Sigmoid colon (tissue), 7 donors: ENCODE results near the gene CEP20. TPM values are rescaled to one million over a fixed set of nuclear protein-coding genes. Genes with fewer than 3 reads are reported as not detected.
A peak's percentile ranks its signal among the peaks of the same experiment; 100 is the strongest.

Experiments used
- DNase-seq: peaks from one replicate; pipeline ENCODE4 v3.0.0-alpha.2; 2019
- H3K27ac ChIP-seq, 4 donors: fragments of 200-600 bp; sonication (generic); one replicate each; pipeline ENCODE4 v1.5.1; 2016 to 2019; ENCODE audit warnings: mild to moderate bottlenecking in 1 of 4
- H3K27me3 ChIP-seq, 3 donors: fragments of 200-600 bp; sonication (generic); one replicate each; pipeline ENCODE4 v1.5.1; 2019; ENCODE audit warnings: mild to moderate bottlenecking in 1 of 3
- H3K36me3 ChIP-seq, 4 donors: fragments of 200-600 bp; sonication (generic); one replicate each; pipeline ENCODE4 v1.5.1; 2016 to 2019
- H3K4me1 ChIP-seq, 4 donors: fragments of 200-600 bp; sonication (generic); one replicate each; pipeline ENCODE4 v1.5.1; 2017 to 2019
- H3K4me3 ChIP-seq, 4 donors: fragments of 200-600 bp; sonication (generic); one replicate each; pipeline ENCODE4 v1.5.1; 2017 to 2019; ENCODE audit warnings: mild to moderate bottlenecking in 2 of 4, moderate library complexity in 1 of 4
- H3K9me3 ChIP-seq, 4 donors: fragments of 200-600 bp in 3 of 4; sonication (generic) in 3 of 4; one replicate each; pipeline versions ENCODE4 v1.5.1 to v1.6.1; 2013 to 2019
- EP300 ChIP-seq, 4 donors: sonication (generic); formaldehyde crosslinking; IDR thresholded peaks; one replicate each; pipeline ENCODE4 v1.6.1; 2017; ENCODE audit warnings: antibody characterized with exemption in 4 of 4
- POLR2A ChIP-seq, 2 donors: fragments of 450-650 bp; IDR thresholded peaks; one replicate each; pipeline ENCODE4 v1.6.1; 2016; ENCODE audit warnings: antibody characterized with exemption in 2 of 2, mild to moderate bottlenecking in 2 of 2, moderate library complexity in 2 of 2
- POLR2AphosphoS5 ChIP-seq, 4 donors: sonication (generic); formaldehyde crosslinking; IDR thresholded peaks; one replicate each; pipeline ENCODE4 v1.6.1; 2017; ENCODE audit warnings: antibody characterized with exemption in 4 of 4
- WGBS, 2 donors: extraction: QIAGEN DNeasy Blood & Tissue Kit; methylation state at CpG; one replicate each; pipeline ENCODE4 v1.1.7; 2013; 5-methylcytosine and 5-hydroxymethylcytosine counted together
- intact Hi-C: fragments of 100-400 bp; cut with DNase I; formaldehyde crosslinking; loops from one replicate; pipeline ENCODE4 v1.15.1; 2023
- polyA plus RNA-seq, 3 donors: library from polyadenylated mRNA; stranded (reverse); fragments of 200-250 nt; gene quantifications; one replicate each; pipeline ENCODE4 v1.2.3, GENCODE V29; 2013
- total RNA-seq, 4 donors: library from RNA; depleted of rRNA; stranded (reverse); fragments of >200 nt; gene quantifications; one replicate each; pipeline ENCODE4 v1.1.0, GENCODE V29; 2016
- TF ChIP-seq, protein P1 (sequence below), 4 experiments: fragments of 450-650 bp in 3 of 4; fragments of 200-600 bp in 1 of 4; IDR thresholded peaks; one replicate each; pipeline ENCODE4 v1.5.1; 2016 to 2019; ENCODE audit warnings: antibody characterized with exemption in 4 of 4, mild to moderate bottlenecking in 3 of 4, moderate library complexity in 2 of 4
- donor health status: healthy with polysubstance abuse.
- donor health status: Bipolar disorder and iron deficiency.
- donor health status: healthy.

The CEP20 gene
- total and polyA plus RNA-seq, 7 donors: 23.9 to 44.2 (median 31.6) TPM

GRCh38 chr16:15856182-15856581 lies 32.2 kb downstream of the CEP20 start:
- intact Hi-C loops: loop anchor here (5.0 kb wide), 2 partner anchors 206 to 271 kb away; no protein-coding TSS in a partner anchor
- H3K36me3 ChIP-seq: peaks cover 14 to 32% (median 15%) of the 10 kb centered on the region in 4 donors
- peak overlapping the region; percentile 95 to 98 (median 96) for H3K27ac ChIP-seq
- H3K4me3 ChIP-seq: peak overlapping the region; percentile 51 to 70 (median 68)
- TF ChIP-seq POLR2AphosphoS5 (IDR thresholded peaks at IDR 0.05) (no peak), EP300 (IDR thresholded peaks at IDR 0.05) (no peak), POLR2A (IDR thresholded peaks at IDR 0.05) (no peak)
- TF ChIP-seq, protein P1, sequence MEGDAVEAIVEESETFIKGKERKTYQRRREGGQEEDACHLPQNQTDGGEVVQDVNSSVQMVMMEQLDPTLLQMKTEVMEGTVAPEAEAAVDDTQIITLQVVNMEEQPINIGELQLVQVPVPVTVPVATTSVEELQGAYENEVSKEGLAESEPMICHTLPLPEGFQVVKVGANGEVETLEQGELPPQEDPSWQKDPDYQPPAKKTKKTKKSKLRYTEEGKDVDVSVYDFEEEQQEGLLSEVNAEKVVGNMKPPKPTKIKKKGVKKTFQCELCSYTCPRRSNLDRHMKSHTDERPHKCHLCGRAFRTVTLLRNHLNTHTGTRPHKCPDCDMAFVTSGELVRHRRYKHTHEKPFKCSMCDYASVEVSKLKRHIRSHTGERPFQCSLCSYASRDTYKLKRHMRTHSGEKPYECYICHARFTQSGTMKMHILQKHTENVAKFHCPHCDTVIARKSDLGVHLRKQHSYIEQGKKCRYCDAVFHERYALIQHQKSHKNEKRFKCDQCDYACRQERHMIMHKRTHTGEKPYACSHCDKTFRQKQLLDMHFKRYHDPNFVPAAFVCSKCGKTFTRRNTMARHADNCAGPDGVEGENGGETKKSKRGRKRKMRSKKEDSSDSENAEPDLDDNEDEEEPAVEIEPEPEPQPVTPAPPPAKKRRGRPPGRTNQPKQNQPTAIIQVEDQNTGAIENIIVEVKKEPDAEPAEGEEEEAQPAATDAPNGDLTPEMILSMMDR (IDR thresholded peaks at IDR 0.05): no peak
- peaks cover 0 to 43% (median 22%) of the 10 kb centered on the region in 4 donors for H3K4me1 ChIP-seq
- peaks cover 0 to 4% (median 4%) of the 10 kb centered on the region in 3 donors for H3K27me3 ChIP-seq
- DNase-seq: no peak
- 42 to 46% methylated on average over 2 of the region's 2 CpGs for WGBS, 2 donors
- no peaks in the 10 kb centered on the region for H3K9me3 ChIP-seq

GRCh38 chr16:15855704-15856003 lies 32.7 kb downstream of the CEP20 start:
- peak overlapping the region; percentile 95 to 98 (median 96) for H3K27ac ChIP-seq
- no peak for DNase-seq
- peaks cover 14 to 37% (median 17%) of the 10 kb centered on the region in 4 donors for H3K36me3 ChIP-seq
- WGBS, 2 donors: 55 to 63% methylated on average over 5 of the region's 5 CpGs
- intact Hi-C loops: loop anchor here (5.0 kb wide), 2 partner anchors 207 to 272 kb away; no protein-coding TSS in a partner anchor
- peaks cover 0 to 4% (median 4%) of the 10 kb centered on the region in 3 donors for H3K27me3 ChIP-seq
- peak in 3 of 4 donors; percentile 10 to 24 (median 17) for TF ChIP-seq POLR2AphosphoS5 (IDR thresholded peaks at IDR 0.05)
- no peak for TF ChIP-seq EP300 (IDR thresholded peaks at IDR 0.05)
- TF ChIP-seq POLR2A (IDR thresholded peaks at IDR 0.05): no peak
- TF ChIP-seq, protein P1 (IDR thresholded peaks at IDR 0.05): no peak
- H3K9me3 ChIP-seq: no peaks in the 10 kb centered on the region
- H3K4me3 ChIP-seq: peak overlapping the region; percentile 51 to 70 (median 68)
- H3K4me1 ChIP-seq: peaks cover 0 to 39% (median 24%) of the 10 kb centered on the region in 4 donors

DNA sequence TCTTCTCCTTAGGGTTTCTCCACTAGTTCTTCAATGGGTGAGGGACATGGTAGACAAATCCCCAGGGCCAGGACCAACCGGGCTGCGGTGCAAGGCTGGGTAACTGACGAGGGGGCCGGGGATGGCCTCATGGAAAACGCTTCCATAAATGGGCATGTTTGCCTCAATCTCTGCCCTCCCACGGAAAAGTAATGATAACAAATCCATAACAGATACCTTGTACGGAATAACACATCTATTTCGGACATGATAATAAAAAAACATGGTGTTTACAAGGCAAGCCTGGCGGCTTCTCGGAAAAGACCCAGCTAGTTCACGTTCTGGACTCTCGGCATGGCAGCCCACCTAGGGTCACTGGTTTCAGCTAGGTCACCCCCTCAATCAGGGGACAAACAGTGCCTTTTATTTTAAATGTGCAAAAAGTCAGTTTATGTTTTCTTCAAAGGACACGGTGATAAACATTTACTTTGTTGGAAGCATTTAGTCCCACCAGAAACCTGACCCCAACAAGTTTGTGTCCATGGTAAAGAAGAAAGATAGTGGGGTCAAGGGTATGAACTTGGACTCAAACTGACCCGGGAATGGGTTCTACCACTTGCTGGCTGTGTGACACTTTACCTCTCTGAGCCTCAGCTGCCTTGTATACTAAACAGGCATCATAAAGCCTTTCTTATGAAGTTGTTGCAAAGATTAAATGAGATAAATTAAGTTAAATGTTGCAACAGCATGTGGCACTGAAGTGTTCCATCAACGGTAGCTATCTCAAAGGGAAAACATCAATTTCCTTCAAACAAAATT lies 33.3 kb downstream of the CEP20 start:
- WGBS, 2 donors: 61 to 65% methylated on average over 15 of the region's 15 CpGs
- H3K9me3 ChIP-seq: no peaks in the 10 kb centered on the region
- H3K27ac ChIP-seq: peak overlapping the region; percentile 95 to 98 (median 96)
- intact Hi-C loops: loop anchor here (5.0 kb wide), 2 partner anchors 207 to 272 kb away; no protein-coding TSS in a partner anchor
- H3K4me1 ChIP-seq: peaks cover 0 to 40% (median 25%) of the 10 kb centered on the region in 4 donors
- peak; percentile 59 to 79 (median 64) for TF ChIP-seq POLR2AphosphoS5 (IDR thresholded peaks at IDR 0.05)
- peak; percentile 12 to 68 (median 48) for TF ChIP-seq EP300 (IDR thresholded peaks at IDR 0.05)
- TF ChIP-seq, protein P1 (IDR thresholded peaks at IDR 0.05): no peak
- no peak for TF ChIP-seq POLR2A (IDR thresholded peaks at IDR 0.05)
- DNase-seq: peak; percentile 86
- H3K27me3 ChIP-seq: peaks cover 0 to 4% (median 4%) of the 10 kb centered on the region in 3 donors
- peaks cover 14 to 42% (median 20%) of the 10 kb centered on the region in 4 donors for H3K36me3 ChIP-seq
- peak overlapping the region; percentile 51 to 70 (median 68) for H3K4me3 ChIP-seq

- Histone ChIP-seq H3K4me1 (peaks cover 0 to 42% (median 26%) of the 10 kb centered on the region in 4 donors), H3K27ac (peak overlapping the region; percentile 95 to 98 (median 96)), H3K36me3 (peaks cover 16 to 53% (median 25%) of the 10 kb centered on the region in 4 donors), H3K9me3 (no peaks in the 10 kb centered on the region), H3K4me3 (peak overlapping the region; percentile 51 to 70 (median 68)), H3K27me3 (peaks cover 0 to 4% (median 4%) of the 10 kb centered on the region in 3 donors)
- intact Hi-C loops: no loop called here
- 28 to 58% methylated on average over 3 of the region's 3 CpGs for WGBS, 2 donors
- DNase-seq: no peak
- peak in 3 of 4 donors; percentile 24 to 65 (median 57) for TF ChIP-seq POLR2AphosphoS5 (IDR thresholded peaks at IDR 0.05)
- TF ChIP-seq, protein P1 (IDR thresholded peaks at IDR 0.05): no peak
- TF ChIP-seq POLR2A (IDR thresholded peaks at IDR 0.05): no peak
- no peak for TF ChIP-seq EP300 (IDR thresholded peaks at IDR 0.05)
These were observed 34.3 kb downstream of the CEP20 start for GRCh38 chr16:15854061-15854460.
